GM23338 (cell line): ENCODE results near the gene SPTA1. TPM values are rescaled to one million over a fixed set of nuclear protein-coding genes. Genes with fewer than 3 reads are reported as not detected.

ENCODE experiments used
- ATAC-seq: fragments of 200-7000 bp; cut with Tn5 transposase; 3 replicates; pipeline ENCODE4 v1.9.1; 2020
- DNase-seq: peaks from one replicate; pipeline ENCODE4 v3.0.0-alpha.2; 2015; ENCODE audit warnings: low spot score
- H2AFZ ChIP-seq: fragments of 200-600 bp; sonication (generic); 2 replicates; pipeline ENCODE4 v1.8.0; 2016; ENCODE audit warnings: antibody characterized with exemption, mild to moderate bottlenecking, moderate library complexity
- H3F3A ChIP-seq: fragments of 200-600 bp; sonication (generic); replicated peaks from 2 replicates; pipeline ENCODE4 v1.8.0; 2017; ENCODE audit warnings: antibody characterized with exemption, mixed run types, low read depth
- H3K27ac ChIP-seq: fragments of 200-600 bp; sonication (generic); 2 replicates; pipeline ENCODE4 v1.6.1; 2016; ENCODE audit warnings: low read depth
- H3K27me3 ChIP-seq: fragments of 200-600 bp; sonication (generic); 2 replicates; pipeline ENCODE4 v1.8.0; 2016; ENCODE audit warnings: mild to moderate bottlenecking, mixed run types, moderate library complexity; ENCODE audit not compliant: insufficient read depth
- H3K36me3 ChIP-seq: fragments of 200-600 bp; sonication (generic); 2 replicates; pipeline ENCODE4 v1.8.0; 2016; ENCODE audit warnings: mild to moderate bottlenecking; ENCODE audit not compliant: insufficient read depth
- H3K4me1 ChIP-seq: fragments of 200-600 bp; sonication (generic); 2 replicates; pipeline ENCODE4 v1.8.0; 2016; ENCODE audit warnings: mild to moderate bottlenecking, moderate library complexity; ENCODE audit not compliant: insufficient read depth
- H3K4me2 ChIP-seq: fragments of 200-600 bp; sonication (generic); 2 replicates; pipeline ENCODE4 v1.7.1; 2017; ENCODE audit warnings: mixed run types
- H3K4me3 ChIP-seq: fragments of 200-600 bp; sonication (generic); 2 replicates; pipeline ENCODE4 v1.6.1; 2016; ENCODE audit warnings: mixed run types
- H3K79me2 ChIP-seq: fragments of 200-600 bp; sonication (generic); replicated peaks from 2 replicates; pipeline ENCODE4 v1.8.0; 2017; ENCODE audit warnings: mild to moderate bottlenecking; ENCODE audit not compliant: insufficient read depth
- H3K9me2 ChIP-seq: fragments of 200-600 bp; sonication (generic); 2 replicates; pipeline ENCODE4 v1.8.0; 2017; ENCODE audit not compliant: insufficient read depth
- H4K20me1 ChIP-seq: fragments of 200-600 bp; sonication (generic); replicated peaks from 2 replicates; pipeline ENCODE4 v1.8.0; 2017; ENCODE audit warnings: mild to moderate bottlenecking; ENCODE audit not compliant: insufficient read depth
- H3K27ac Mint-ChIP-seq: 2 replicates; pipeline ENCODE4 v1.8.0; 2020; ENCODE audit warnings: inconsistent platforms, mild to moderate bottlenecking, moderate library complexity, mixed read lengths
- H3K27me3 Mint-ChIP-seq: 3 replicates; pipeline ENCODE4 v1.8.0; 2022; ENCODE audit warnings: low read depth, mild to moderate bottlenecking, moderate library complexity, mixed read lengths, inconsistent platforms; ENCODE audit not compliant: insufficient read depth, poor library complexity
- H3K36me3 Mint-ChIP-seq: 3 replicates; pipeline ENCODE4 v1.8.0; 2021; ENCODE audit warnings: low read depth, mild to moderate bottlenecking, inconsistent platforms, moderate library complexity, mixed read lengths
- H3K4me1 Mint-ChIP-seq: 3 replicates; pipeline ENCODE4 v1.8.0; 2020; ENCODE audit warnings: mild to moderate bottlenecking, inconsistent platforms, mixed read lengths
- H3K4me3 Mint-ChIP-seq: 3 replicates; pipeline ENCODE4 v1.8.0; 2021; ENCODE audit warnings: moderate library complexity, mild to moderate bottlenecking, inconsistent platforms, mixed read lengths
- H3K9me3 Mint-ChIP-seq: 3 replicates; pipeline ENCODE4 v1.8.0; 2020; ENCODE audit warnings: moderate library complexity, mild to moderate bottlenecking, inconsistent platforms, mixed read lengths
- EZH2 ChIP-seq: fragments of 200-600 bp; sonication (generic); IDR thresholded peaks from one replicate; pipeline ENCODE4 v1.8.0; 2017; ENCODE audit warnings: antibody characterized with exemption, mild to moderate bottlenecking, low read depth; ENCODE audit not compliant: unreplicated experiment
- EZH2phosphoT487 ChIP-seq: fragments of 200-600 bp; sonication (generic); IDR thresholded peaks from one replicate; pipeline ENCODE4 v1.8.1; 2018; ENCODE audit warnings: antibody characterized with exemption; ENCODE audit not compliant: unreplicated experiment
- JUNB ChIP-seq: IDR thresholded peaks from one replicate; pipeline ENCODE4 v1.6.1; 2016; ENCODE audit warnings: antibody characterized with exemption; ENCODE audit not compliant: unreplicated experiment
- POLR2AphosphoS5 ChIP-seq: IDR thresholded peaks from 2 replicates; pipeline ENCODE4 v1.6.1; 2016; ENCODE audit warnings: antibody characterized with exemption, low read depth
- ZNF114 ChIP-seq: fragments of 250-450 bp; sonication (Bioruptor Pico); IDR thresholded peaks from 2 replicates; pipeline ENCODE4 v1.5.0; 2020; ENCODE audit warnings: mild to moderate bottlenecking, moderate library complexity
- ZNF331 ChIP-seq: fragments of 250-450 bp; sonication (Bioruptor Pico); IDR thresholded peaks from 2 replicates; pipeline ENCODE4 v1.5.0; 2020; ENCODE audit warnings: low read depth, mild to moderate bottlenecking, moderate library complexity
- polyA plus RNA-seq: library from polyadenylated mRNA; unstranded; fragments of >200 nt; fragmentation: Nextera tagmentation; extraction: Ambion mirVana; gene quantifications from 2 replicates; pipeline ENCODE4 v1.2.1, GENCODE V29; 2016
- total RNA-seq: library from RNA; depleted of rRNA; stranded (reverse); fragments of >200 nt; shearing (Covaris generic); gene quantifications from 2 replicates; pipeline ENCODE4 v1.2.3, GENCODE V29; 2014
- TF ChIP-seq, protein P1 (sequence below): IDR thresholded peaks from one replicate; pipeline ENCODE4 v1.6.1; 2018; ENCODE audit warnings: antibody characterized with exemption; ENCODE audit not compliant: unreplicated experiment

SPTA1 gene
- total and polyA plus RNA-seq, 2 experiments from 2014 or later = not detected

DNA sequence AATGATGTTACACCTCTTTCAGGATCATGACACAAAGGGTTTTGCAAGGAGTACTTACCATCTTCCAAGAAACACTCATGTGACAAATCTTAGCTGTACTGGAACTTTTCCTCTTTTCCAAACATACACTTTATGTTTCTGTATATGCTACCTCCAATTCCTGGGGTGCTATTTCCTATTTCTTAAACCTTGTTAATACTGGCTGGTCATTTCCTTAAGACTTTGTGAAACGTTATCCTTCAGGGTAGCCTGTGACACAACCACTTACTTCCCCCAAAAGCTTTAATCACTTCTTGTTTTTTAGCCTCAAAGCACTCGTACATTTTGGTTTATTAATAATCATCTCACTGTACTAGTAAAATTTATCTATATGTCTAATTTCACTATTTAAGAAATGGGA lies 42.1 kb downstream of the SPTA1 start:
- Histone ChIP-seq H4K20me1 (no peaks in the 10 kb centered on the region), H3K36me3 (no peaks in the 10 kb centered on the region), H3K4me2 (no peak overlapping the region), H3F3A (no peaks in the 10 kb centered on the region), H3K79me2 (no peaks in the 10 kb centered on the region), H3K4me3 (no peak overlapping the region), H3K27me3 (no peaks in the 10 kb centered on the region), H2AFZ (no peak overlapping the region), H3K27ac (no peak overlapping the region), H3K9me2 (0 out of 2 replicates have a peak, but pooled peaks cover 5% of the 10 kb centered on the region), H3K4me1 (no peaks in the 10 kb centered on the region)
- TF ChIP-seq ZNF331 (CRISPR knock-in tag) (no peak), ZNF114 (CRISPR knock-in tag) (no peak), EZH2 (no peak)
- TF ChIP-seq, protein P1, sequence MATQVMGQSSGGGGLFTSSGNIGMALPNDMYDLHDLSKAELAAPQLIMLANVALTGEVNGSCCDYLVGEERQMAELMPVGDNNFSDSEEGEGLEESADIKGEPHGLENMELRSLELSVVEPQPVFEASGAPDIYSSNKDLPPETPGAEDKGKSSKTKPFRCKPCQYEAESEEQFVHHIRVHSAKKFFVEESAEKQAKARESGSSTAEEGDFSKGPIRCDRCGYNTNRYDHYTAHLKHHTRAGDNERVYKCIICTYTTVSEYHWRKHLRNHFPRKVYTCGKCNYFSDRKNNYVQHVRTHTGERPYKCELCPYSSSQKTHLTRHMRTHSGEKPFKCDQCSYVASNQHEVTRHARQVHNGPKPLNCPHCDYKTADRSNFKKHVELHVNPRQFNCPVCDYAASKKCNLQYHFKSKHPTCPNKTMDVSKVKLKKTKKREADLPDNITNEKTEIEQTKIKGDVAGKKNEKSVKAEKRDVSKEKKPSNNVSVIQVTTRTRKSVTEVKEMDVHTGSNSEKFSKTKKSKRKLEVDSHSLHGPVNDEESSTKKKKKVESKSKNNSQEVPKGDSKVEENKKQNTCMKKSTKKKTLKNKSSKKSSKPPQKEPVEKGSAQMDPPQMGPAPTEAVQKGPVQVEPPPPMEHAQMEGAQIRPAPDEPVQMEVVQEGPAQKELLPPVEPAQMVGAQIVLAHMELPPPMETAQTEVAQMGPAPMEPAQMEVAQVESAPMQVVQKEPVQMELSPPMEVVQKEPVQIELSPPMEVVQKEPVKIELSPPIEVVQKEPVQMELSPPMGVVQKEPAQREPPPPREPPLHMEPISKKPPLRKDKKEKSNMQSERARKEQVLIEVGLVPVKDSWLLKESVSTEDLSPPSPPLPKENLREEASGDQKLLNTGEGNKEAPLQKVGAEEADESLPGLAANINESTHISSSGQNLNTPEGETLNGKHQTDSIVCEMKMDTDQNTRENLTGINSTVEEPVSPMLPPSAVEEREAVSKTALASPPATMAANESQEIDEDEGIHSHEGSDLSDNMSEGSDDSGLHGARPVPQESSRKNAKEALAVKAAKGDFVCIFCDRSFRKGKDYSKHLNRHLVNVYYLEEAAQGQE = no peak
- Mint-ChIP-seq H3K27me3 (no peaks in the 10 kb centered on the region), H3K27ac (no peak overlapping the region), H3K9me3 (no peaks in the 10 kb centered on the region), H3K36me3 (no peaks in the 10 kb centered on the region), H3K4me1 (no peaks in the 10 kb centered on the region), H3K4me3 (no peak overlapping the region)
- DNase-seq (no peak), ATAC-seq (no peak)

DNA sequence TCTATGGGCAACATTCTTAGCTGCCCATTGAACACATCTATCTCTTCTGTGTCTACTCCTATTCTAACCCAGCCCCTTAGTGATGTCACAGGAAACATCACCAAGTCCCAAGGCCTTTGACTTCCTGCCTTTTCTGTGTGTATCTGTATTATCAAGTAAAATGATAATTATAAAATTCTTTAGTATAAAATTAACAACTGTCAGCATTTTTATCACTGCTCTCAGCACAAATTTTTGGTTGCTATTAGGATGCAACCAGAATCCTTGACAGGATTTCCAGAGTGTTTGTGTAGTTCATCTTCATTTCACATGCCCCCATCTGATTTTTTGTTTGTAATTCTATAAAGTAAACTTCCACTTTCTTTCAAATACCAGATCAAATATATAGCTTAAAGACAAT lies 47.6 kb downstream of the SPTA1 start:
- no peak overlapping the region for H3K4me3 ChIP-seq
- no peaks in the 10 kb centered on the region for H3K4me1 ChIP-seq
- Mint-ChIP-seq H3K27ac (no peak overlapping the region), H3K4me3 (no peak overlapping the region), H3K36me3 (peaks cover 5% of the 10 kb centered on the region; the same call in 2 of the 3 replicates), H3K4me1 (no peaks in the 10 kb centered on the region), H3K27me3 (peaks cover 4% of the 10 kb centered on the region), H3K9me3 (peaks cover 7% of the 10 kb centered on the region; the same call in 2 of the 3 replicates)
- ATAC-seq = no peak
- no peaks in the 10 kb centered on the region for H3K79me2 ChIP-seq
- no peak overlapping the region for H3K27ac ChIP-seq
- no peaks in the 10 kb centered on the region for H4K20me1 ChIP-seq
- H3K27me3 ChIP-seq = no peaks in the 10 kb centered on the region
- H2AFZ ChIP-seq = no peak overlapping the region
- H3K36me3 ChIP-seq = no peaks in the 10 kb centered on the region
- no peaks in the 10 kb centered on the region for H3K9me2 ChIP-seq
- TF ChIP-seq POLR2AphosphoS5 (no peak), JUNB (no peak), EZH2phosphoT487 (no peak), ZNF331 (CRISPR knock-in tag) (no peak)
- TF ChIP-seq, protein P1 = no peak
- no peak overlapping the region for H3K4me2 ChIP-seq
- DNase-seq = no peak
- H3F3A ChIP-seq = no peaks in the 10 kb centered on the region
